Raji (cell line): ENCODE results near the gene CDK19.

Experiments
- POLR2A ChIP-seq: IDR thresholded peaks from 2 replicates; pipeline ENCODE4 v1.6.1; 2011; ENCODE audit warnings: low read depth, low read length, control low read depth; ENCODE audit not compliant: insufficient read depth

CDK19 gene

GRCh38 chr6:110815411-110816409 lies at the start of gene CDK19:
Gene CDK19 (minus strand): TSS chr6:110815469. CDS start chr6:110815136, 333 bp downstream.
- peak; percentile 98 for TF ChIP-seq POLR2A

- TF ChIP-seq POLR2A = no peak
These were observed 49.6 kb upstream of the CDK19 start for GRCh38 chr6:110864824-110865223.

- no peak for TF ChIP-seq POLR2A
These were observed 44.1 kb upstream of the CDK19 start for GRCh38 chr6:110859335-110859792.

- no peak for TF ChIP-seq POLR2A
These were observed 43.4 kb upstream of the CDK19 start for GRCh38 chr6:110858562-110859214.

DNA sequence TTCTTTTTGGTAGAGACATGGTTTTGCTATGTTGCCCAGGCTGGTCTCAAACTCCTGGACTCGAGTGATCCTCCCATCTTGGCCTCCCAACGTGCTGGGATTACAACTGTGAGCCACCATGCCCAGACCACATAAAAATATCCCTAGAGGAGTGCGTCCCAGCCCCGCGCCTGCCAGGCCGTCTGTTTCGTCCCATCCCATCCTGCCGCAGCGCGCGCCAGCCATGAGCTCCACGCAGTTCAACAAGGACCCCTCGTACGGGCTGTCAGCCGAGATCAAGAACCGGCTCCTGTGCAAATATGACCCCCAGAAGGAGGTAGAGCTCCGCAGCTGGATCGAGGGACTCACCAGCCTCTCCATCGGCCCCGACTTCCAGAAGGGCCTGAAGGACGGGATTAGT lies 42.7 kb upstream of the CDK19 start:
- no peak for TF ChIP-seq POLR2A

DNA sequence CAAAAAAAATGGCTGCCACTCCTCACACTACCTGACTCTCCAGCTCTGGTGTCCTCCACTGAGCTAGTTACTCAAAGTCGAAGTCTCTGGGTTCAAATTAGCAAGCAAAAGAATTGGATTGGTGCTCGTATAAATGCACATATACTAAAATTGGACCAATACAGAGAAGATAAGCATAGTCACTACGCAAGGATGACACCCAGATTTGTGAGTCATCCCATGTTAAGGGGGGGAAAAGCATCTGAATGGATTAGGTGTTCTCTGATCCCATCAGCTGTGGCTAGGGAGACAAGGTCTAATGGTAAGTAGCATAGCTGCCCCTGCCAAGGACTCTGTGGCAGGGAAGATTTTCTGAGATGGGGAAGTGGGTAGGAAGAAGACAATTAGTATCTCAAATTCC lies 41.0 kb upstream of the CDK19 start:
- TF ChIP-seq POLR2A = no peak

GRCh38 chr6:110853754-110854477 lies 38.6 kb upstream of the CDK19 start:
- TF ChIP-seq POLR2A = no peak

GRCh38 chr6:110852773-110853172 lies 37.5 kb upstream of the CDK19 start:
- no peak for TF ChIP-seq POLR2A

- no peak for TF ChIP-seq POLR2A
These were observed 34.5 kb upstream of the CDK19 start for GRCh38 chr6:110849781-110850180.

GRCh38 chr6:110841266-110841665 lies 26.0 kb upstream of the CDK19 start:
- TF ChIP-seq POLR2A = no peak

- TF ChIP-seq POLR2A = no peak
These were observed 18.6 kb upstream of the CDK19 start for GRCh38 chr6:110833831-110834230.

DNA sequence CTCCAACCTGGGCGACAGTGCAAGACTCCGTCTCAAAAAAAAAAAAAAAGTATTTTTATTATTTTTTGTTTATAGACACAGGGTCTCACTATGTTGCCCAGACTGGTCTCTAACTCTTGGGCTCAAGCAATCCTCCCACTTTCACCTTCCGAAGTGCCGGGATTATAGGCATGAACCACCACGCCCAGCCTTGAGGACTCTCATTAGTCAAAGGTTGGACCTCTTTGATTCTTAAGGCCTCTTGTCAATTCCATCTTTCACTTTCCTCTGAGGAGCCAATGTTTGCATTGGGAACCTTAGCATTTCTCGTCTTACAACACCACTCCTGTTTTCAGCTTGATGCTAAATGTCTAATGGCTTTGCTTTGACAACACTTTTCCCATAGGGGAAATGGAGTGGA lies 16.1 kb upstream of the CDK19 start:
- no peak for TF ChIP-seq POLR2A

- TF ChIP-seq POLR2A = no peak
These were observed 13.1 kb upstream of the CDK19 start for GRCh38 chr6:110828396-110828795.

DNA sequence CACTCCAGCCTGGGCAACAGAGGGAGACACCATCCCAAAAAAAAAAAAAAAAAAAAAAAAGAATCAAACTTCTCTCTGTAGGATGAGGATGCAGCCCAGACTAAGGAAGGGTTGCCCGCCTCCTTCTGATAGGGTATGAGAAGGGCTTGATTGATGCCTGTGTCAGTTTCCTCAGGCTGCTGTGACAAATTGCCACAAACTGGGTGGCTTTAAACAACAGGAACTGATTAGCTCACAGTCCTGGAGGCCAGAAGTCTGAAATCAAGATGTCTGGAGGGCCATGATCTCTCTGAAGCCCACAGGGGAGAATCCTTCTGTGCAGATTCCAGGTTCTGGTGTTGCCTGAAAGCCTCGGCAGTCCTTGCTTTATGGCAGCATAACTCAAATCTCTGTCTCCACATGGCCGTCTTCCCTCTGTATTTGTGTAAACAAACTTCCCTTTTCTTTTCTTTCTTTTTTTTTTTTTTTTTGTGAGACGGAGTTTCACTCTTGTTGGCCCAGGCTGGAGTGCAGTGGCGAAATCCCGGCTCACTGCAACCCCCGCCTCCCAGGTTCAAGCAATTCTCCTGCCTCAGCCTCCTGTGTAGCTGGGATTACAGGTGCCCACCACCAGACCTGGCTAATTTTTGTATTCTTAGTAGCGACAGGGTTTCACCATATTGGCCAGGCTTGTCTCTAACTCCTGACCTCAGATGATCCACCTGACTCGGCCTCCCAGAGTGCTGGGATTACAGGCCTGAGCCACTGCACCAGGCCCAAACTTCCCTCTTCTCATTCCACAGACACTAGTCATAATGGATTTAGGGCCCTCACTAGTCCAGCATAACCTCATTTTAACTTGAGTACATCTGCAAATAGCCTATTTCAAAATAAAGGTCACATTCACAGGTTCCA lies 11.2 kb upstream of the CDK19 start:
- TF ChIP-seq POLR2A = no peak
